K562 (cell line): ENCODE data around the gene ARHGDIA. TPM values are rescaled to one million over a fixed set of nuclear protein-coding genes. Genes with fewer than 3 reads are reported as not detected.

Source experiments
- ATF7 ChIP-seq: fragments of 450-650 bp; IDR thresholded peaks from 2 replicates; pipeline ENCODE4 v1.7.1; 2014; ENCODE audit warnings: mild to moderate bottlenecking, moderate library complexity
- BRF1 ChIP-seq: IDR thresholded peaks from 3 replicates; pipeline ENCODE4 v1.6.1; 2011; ENCODE audit warnings: borderline replicate concordance, mild to moderate bottlenecking; ENCODE audit not compliant: insufficient read length; ENCODE audit errors: extremely low read depth
- CBFB ChIP-seq: sonication (generic); formaldehyde crosslinking; IDR thresholded peaks from 2 replicates; pipeline ENCODE4 v1.4.0; 2020; ENCODE audit warnings: mild to moderate bottlenecking, missing genetic modification reagents
- ELF4 ChIP-seq: fragments of 450-650 bp; formaldehyde crosslinking; IDR thresholded peaks from 2 replicates; pipeline ENCODE4 v1.4.0; 2022; ENCODE audit warnings: missing genetic modification characterization
- ID3 ChIP-seq, 2 experiments: fragments of 250-450 bp in 1 of 2; fragments of 450-650 bp in 1 of 2; sonication (Bioruptor Pico) in 1 of 2; IDR thresholded peaks; 2 replicates each; pipeline versions ENCODE4 v1.6.1 to v1.8.0; 2016 to 2021; ENCODE audit warnings: mild to moderate bottlenecking in 2 of 2, moderate library complexity in 2 of 2, missing compliant biosample characterization in 1 of 2, missing genetic modification characterization in 1 of 2
- RFX1 ChIP-seq: fragments of 450-650 bp; IDR thresholded peaks from 2 replicates; pipeline ENCODE4 v1.6.1; 2016; ENCODE audit warnings: mild to moderate bottlenecking, moderate library complexity
- TCF7L2 ChIP-seq: fragments of 150-350 bp; IDR thresholded peaks from 2 replicates; pipeline ENCODE4 v1.6.1; 2016; ENCODE audit warnings: low read depth, mild to moderate bottlenecking, low read length, moderate library complexity
- ZNF518B ChIP-seq: fragments of 250-450 bp; sonication (Bioruptor Pico); IDR thresholded peaks from 2 replicates; pipeline ENCODE4 v1.5.0; 2021; ENCODE audit warnings: mild to moderate bottlenecking, moderate library complexity
- polyA plus RNA-seq, 8 experiments: library from polyadenylated mRNA; depleted of rRNA in 4 of 8; stranded (reverse) in 5 of 8; unstranded in 3 of 8; fragments of >200 nt; fragmentation: Nextera tagmentation in 2 of 8; fragmentation: Illumina TruSeq in 1 of 8; extraction: Ambion mirVana in 2 of 8; extraction: Trizol in 1 of 8; gene quantifications; 2 replicates each; pipeline versions ENCODE4 v1.2.1 to v1.2.3, GENCODE V29; 2011 to 2014; ENCODE audit warnings: inconsistent platforms in 1 of 8, missing spikeins in 1 of 8
- total RNA-seq, 7 experiments: library from RNA; depleted of rRNA in 6 of 7; stranded (reverse); fragments of >200 nt in 6 of 7; fragmentation: Illumina TruSeq in 2 of 7; extraction: Trizol in 2 of 7; gene quantifications; 2 replicates each; pipeline versions ENCODE4 v1.2.1 to v1.2.3, GENCODE V29; 2011 to 2021; ENCODE audit warnings: low replicate concordance in 1 of 7
- TF ChIP-seq, protein P1 (sequence below): fragments of 250-450 bp; sonication (Bioruptor Pico); IDR thresholded peaks from 2 replicates; pipeline ENCODE4 v1.4.0; 2020
- TF ChIP-seq, protein P2 (sequence below): fragments of 450-650 bp; IDR thresholded peaks from 2 replicates; pipeline ENCODE4 v1.6.1; 2017; ENCODE audit warnings: antibody characterized with exemption, mild to moderate bottlenecking
- TF ChIP-seq, protein P3 (sequence below): fragments of 250-450 bp; sonication (Bioruptor Pico); IDR thresholded peaks from 2 replicates; pipeline ENCODE4 v1.4.0; 2020; ENCODE audit warnings: borderline replicate concordance
- TF ChIP-seq, protein P4 (sequence below): fragments of 450-650 bp; IDR thresholded peaks from 2 replicates; pipeline ENCODE4 v1.6.1; 2016

The ARHGDIA gene
- total and polyA plus RNA-seq, 9 of the 15 experiments (the other 6 are each of a cell fraction or from before 2014, with no cell fraction given) = 9.6 to 340 (median 97.6) TPM

DNA sequence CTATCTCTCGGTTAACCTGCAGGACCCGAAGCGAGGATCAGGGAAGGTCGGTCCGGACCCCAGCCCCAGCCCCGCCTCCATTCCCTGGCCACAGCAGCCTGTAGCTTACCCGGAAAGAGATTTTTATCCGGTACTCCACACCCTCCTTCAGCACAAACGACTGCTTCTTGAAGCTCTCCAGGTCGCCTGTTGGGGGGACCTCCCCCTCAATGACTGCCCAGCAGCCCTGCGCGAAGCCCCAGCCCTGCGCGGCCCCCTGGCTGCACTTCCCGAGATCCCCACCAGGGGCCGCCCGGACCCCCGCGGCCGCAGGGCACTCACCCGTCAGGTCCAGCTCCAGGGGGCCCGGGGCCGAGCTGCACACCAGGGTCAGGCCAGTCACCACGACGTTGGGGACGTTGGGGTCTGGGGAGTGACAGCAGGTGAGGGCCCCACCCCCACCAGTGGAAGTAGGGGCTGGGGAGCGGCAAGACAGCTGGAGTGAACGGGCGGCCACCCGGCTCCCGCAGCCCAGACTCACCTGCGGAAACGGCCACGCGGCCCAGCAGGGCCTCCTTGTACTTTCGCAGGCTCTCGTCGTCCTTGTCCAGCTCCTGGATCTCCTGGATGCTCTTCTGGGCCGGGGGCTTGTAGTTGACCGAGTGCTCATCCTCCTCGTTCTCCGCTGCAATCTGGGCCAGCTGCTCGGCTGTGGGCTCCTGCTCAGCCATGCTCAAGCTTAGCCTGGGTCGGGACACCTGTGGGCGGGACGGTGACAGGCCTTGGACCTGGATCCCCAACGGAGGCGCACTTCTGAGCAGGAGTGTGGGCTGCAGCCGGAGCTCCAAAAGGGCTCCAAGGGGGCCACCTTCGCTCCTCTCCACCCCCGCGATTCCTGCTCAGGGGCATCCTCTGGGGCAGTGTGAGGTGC, 1.7 kb downstream of the ARHGDIA start (continued):
- TF ChIP-seq, protein P1, sequence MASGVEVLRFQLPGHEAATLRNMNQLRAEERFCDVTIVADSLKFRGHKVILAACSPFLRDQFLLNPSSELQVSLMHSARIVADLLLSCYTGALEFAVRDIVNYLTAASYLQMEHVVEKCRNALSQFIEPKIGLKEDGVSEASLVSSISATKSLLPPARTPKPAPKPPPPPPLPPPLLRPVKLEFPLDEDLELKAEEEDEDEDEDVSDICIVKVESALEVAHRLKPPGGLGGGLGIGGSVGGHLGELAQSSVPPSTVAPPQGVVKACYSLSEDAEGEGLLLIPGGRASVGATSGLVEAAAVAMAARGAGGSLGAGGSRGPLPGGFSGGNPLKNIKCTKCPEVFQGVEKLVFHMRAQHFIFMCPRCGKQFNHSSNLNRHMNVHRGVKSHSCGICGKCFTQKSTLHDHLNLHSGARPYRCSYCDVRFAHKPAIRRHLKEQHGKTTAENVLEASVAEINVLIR (CRISPR knock-in tag) = no peak
- TF ChIP-seq ID3 (CRISPR knock-in tag; IDR thresholded peaks at IDR 0.05) (no peak), ID3 (tag; IDR thresholded peaks at IDR 0.05) (no peak), BRF1 (no peak), ATF7 (0 out of 2 replicates have a peak, but pooled peaks have one; percentile 20), ELF4 (CRISPR knock-in tag) (no peak), TCF7L2 (no peak), RFX1 (no peak), CBFB (CRISPR knock-in tag) (no peak), ZNF518B (CRISPR knock-in tag) (no peak)
- TF ChIP-seq, protein P2, sequence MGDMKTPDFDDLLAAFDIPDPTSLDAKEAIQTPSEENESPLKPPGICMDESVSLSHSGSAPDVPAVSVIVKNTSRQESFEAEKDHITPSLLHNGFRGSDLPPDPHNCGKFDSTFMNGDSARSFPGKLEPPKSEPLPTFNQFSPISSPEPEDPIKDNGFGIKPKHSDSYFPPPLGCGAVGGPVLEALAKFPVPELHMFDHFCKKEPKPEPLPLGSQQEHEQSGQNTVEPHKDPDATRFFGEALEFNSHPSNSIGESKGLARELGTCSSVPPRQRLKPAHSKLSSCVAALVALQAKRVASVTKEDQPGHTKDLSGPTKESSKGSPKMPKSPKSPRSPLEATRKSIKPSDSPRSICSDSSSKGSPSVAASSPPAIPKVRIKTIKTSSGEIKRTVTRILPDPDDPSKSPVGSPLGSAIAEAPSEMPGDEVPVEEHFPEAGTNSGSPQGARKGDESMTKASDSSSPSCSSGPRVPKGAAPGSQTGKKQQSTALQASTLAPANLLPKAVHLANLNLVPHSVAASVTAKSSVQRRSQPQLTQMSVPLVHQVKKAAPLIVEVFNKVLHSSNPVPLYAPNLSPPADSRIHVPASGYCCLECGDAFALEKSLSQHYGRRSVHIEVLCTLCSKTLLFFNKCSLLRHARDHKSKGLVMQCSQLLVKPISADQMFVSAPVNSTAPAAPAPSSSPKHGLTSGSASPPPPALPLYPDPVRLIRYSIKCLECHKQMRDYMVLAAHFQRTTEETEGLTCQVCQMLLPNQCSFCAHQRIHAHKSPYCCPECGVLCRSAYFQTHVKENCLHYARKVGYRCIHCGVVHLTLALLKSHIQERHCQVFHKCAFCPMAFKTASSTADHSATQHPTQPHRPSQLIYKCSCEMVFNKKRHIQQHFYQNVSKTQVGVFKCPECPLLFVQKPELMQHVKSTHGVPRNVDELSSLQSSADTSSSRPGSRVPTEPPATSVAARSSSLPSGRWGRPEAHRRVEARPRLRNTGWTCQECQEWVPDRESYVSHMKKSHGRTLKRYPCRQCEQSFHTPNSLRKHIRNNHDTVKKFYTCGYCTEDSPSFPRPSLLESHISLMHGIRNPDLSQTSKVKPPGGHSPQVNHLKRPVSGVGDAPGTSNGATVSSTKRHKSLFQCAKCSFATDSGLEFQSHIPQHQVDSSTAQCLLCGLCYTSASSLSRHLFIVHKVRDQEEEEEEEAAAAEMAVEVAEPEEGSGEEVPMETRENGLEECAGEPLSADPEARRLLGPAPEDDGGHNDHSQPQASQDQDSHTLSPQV = 0 out of 2 replicates have a peak, but pooled peaks have one; percentile 35
- TF ChIP-seq, protein P3, sequence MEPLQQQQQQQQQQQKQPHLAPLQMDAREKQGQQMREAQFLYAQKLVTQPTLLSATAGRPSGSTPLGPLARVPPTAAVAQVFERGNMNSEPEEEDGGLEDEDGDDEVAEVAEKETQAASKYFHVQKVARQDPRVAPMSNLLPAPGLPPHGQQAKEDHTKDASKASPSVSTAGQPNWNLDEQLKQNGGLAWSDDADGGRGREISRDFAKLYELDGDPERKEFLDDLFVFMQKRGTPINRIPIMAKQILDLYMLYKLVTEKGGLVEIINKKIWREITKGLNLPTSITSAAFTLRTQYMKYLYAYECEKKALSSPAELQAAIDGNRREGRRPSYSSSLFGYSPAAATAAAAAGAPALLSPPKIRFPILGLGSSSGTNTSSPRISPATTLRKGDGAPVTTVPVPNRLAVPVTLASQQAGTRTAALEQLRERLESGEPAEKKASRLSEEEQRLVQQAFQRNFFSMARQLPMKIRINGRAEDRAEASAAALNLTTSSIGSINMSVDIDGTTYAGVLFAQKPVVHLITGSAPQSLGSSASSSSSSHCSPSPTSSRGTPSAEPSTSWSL (CRISPR knock-in tag) = no peak
- TF ChIP-seq, protein P4, sequence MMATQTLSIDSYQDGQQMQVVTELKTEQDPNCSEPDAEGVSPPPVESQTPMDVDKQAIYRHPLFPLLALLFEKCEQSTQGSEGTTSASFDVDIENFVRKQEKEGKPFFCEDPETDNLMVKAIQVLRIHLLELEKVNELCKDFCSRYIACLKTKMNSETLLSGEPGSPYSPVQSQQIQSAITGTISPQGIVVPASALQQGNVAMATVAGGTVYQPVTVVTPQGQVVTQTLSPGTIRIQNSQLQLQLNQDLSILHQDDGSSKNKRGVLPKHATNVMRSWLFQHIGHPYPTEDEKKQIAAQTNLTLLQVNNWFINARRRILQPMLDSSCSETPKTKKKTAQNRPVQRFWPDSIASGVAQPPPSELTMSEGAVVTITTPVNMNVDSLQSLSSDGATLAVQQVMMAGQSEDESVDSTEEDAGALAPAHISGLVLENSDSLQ = no peak
